ENCODE data around the gene SPP2. TPM values are rescaled to one million over a fixed set of nuclear protein-coding genes. Genes with fewer than 3 reads are reported as not detected.

SPP2 gene
- total RNA-seq, 1 experiment from 2014 or later: not detected

- no peak overlapping the region for H3K4me3 ChIP-seq (ENCODE audit: low read depth in 2 of 2, low read length in 2 of 2)
- no peaks in the 10 kb centered on the region for H3K4me1 ChIP-seq (ENCODE audit: control insufficient read depth, insufficient read depth, low read length)
- intact Hi-C loops (cut with micrococcal nuclease; ENCODE audit: unreplicated experiment): no loop called here
- ChIA-PET POLR2A (no interaction called here), CTCF (no interaction called here)
- no peak overlapping the region for H3K27ac ChIP-seq (ENCODE audit: low read length)
- no peaks in the 10 kb centered on the region for H3K36me3 ChIP-seq (ENCODE audit: control insufficient read depth, insufficient read depth, low read length)
- ATAC-seq: no peak
- no peaks in the 10 kb centered on the region for H3K9me3 ChIP-seq (ENCODE audit: control insufficient read depth, insufficient read depth, low read depth, low read length)
- no peaks in the 10 kb centered on the region for H3K27me3 ChIP-seq (ENCODE audit: control insufficient read depth, insufficient read depth, low read length)
- in situ Hi-C loops (cut with HindIII; ENCODE audit: low pct_unique_long_range_greater_than_20kb, low sequenced_read_pairs): no loop called here
- no peak for DNase-seq (ENCODE audit: low read depth, low spot score)
- TF ChIP-seq TCF7L2 (IDR thresholded peaks at IDR 0.05; ENCODE audit: low read depth, low read length) (no peak), POLR2AphosphoS5 (IDR thresholded peaks at IDR 0.05; ENCODE audit: low read depth, low read length) (no peak), SIN3A (IDR thresholded peaks at IDR 0.05; ENCODE audit: borderline replicate concordance, insufficient read depth, low read depth, low read length) (no peak), REST (IDR thresholded peaks at IDR 0.05; ENCODE audit: insufficient read depth in 1 of 2, low read depth in 2 of 2, low read length in 1 of 2) (no peak), CTCF (IDR thresholded peaks at IDR 0.05) (no peak)
- no TSS peak for BruUV-seq (replicated peaks)
Observed at GRCh38 chr2:234075518-234075915, 25.0 kb downstream of the SPP2 start.

- H3K4me3 ChIP-seq (ENCODE audit: low read depth in 2 of 2, low read length in 2 of 2): no peak overlapping the region
- no peaks in the 10 kb centered on the region for H3K36me3 ChIP-seq (ENCODE audit: control insufficient read depth, insufficient read depth, low read length)
- no peak overlapping the region for H3K27ac ChIP-seq (ENCODE audit: low read length)
- in situ Hi-C loops (cut with HindIII; ENCODE audit: low pct_unique_long_range_greater_than_20kb, low sequenced_read_pairs) (no loop called here), intact Hi-C loops (cut with micrococcal nuclease; ENCODE audit: unreplicated experiment) (no loop called here)
- no peaks in the 10 kb centered on the region for H3K27me3 ChIP-seq (ENCODE audit: control insufficient read depth, insufficient read depth, low read length)
- no peak for TF ChIP-seq SIN3A (IDR thresholded peaks at IDR 0.05; ENCODE audit: borderline replicate concordance, insufficient read depth, low read depth, low read length)
- TF ChIP-seq TCF7L2 (IDR thresholded peaks at IDR 0.05; ENCODE audit: low read depth, low read length): no peak
- no peak for TF ChIP-seq CTCF (IDR thresholded peaks at IDR 0.05)
- no peak for TF ChIP-seq REST (IDR thresholded peaks at IDR 0.05; ENCODE audit: insufficient read depth in 1 of 2, low read depth in 2 of 2, low read length in 1 of 2)
- TF ChIP-seq POLR2AphosphoS5 (IDR thresholded peaks at IDR 0.05; ENCODE audit: low read depth, low read length): no peak
- H3K9me3 ChIP-seq (ENCODE audit: control insufficient read depth, insufficient read depth, low read depth, low read length): no peaks in the 10 kb centered on the region
- ChIA-PET POLR2A (no interaction called here), CTCF (interaction anchor here (1.0 kb wide), 1 partner anchor 204 kb away, joined by 3 read pairs; no protein-coding TSS in a partner anchor)
- H3K4me1 ChIP-seq (ENCODE audit: control insufficient read depth, insufficient read depth, low read length): no peaks in the 10 kb centered on the region
- DNase-seq (ENCODE audit: low read depth, low spot score): no peak
- no peak for ATAC-seq
- no TSS peak for BruUV-seq (replicated peaks)
Observed at GRCh38 chr2:234075947-234076346, 25.4 kb downstream of the SPP2 start.
